Upper lobe of left lung (tissue), 6 donors: Measurements from ENCODE around the gene MLLT3. TPM values are rescaled to one million over a fixed set of nuclear protein-coding genes. Genes with fewer than 3 reads are reported as not detected.

ENCODE experiments used
- ATAC-seq, 2 donors: fragments of 200-7000 bp; cut with Tn5 transposase; one replicate each; pipeline ENCODE4 v1.9.1; 2022; ENCODE audit warnings: mild to moderate bottlenecking in 2 of 2, moderate library complexity in 2 of 2; ENCODE audit not compliant: low FRiP score in 2 of 2
- DNase-seq, 2 donors: peaks; one replicate each; pipeline ENCODE4 v3.0.0-alpha.2; 2019 to 2020
- H3K27ac ChIP-seq, 4 donors: fragments of 200-600 bp; sonication (generic); one replicate each; pipeline ENCODE4 v1.5.1; 2016 to 2019
- H3K27me3 ChIP-seq, 4 donors: fragments of 200-600 bp; sonication (generic); one replicate each; pipeline ENCODE4 v1.5.1; 2017 to 2019
- H3K36me3 ChIP-seq, 4 donors: fragments of 200-600 bp; sonication (generic); one replicate each; pipeline ENCODE4 v1.5.1; 2016 to 2019
- H3K4me1 ChIP-seq, 4 donors: fragments of 200-600 bp; sonication (generic); one replicate each; pipeline ENCODE4 v1.5.1; 2018 to 2019
- H3K4me3 ChIP-seq, 4 donors: fragments of 200-600 bp; sonication (generic); one replicate each; pipeline ENCODE4 v1.5.1; 2017 to 2019; ENCODE audit warnings: mild to moderate bottlenecking in 2 of 4, moderate library complexity in 1 of 4
- H3K9me3 ChIP-seq, 4 donors: fragments of 200-600 bp; sonication (generic); one replicate each; pipeline ENCODE4 v1.5.1; 2018 to 2019
- EP300 ChIP-seq, 4 donors: sonication (generic); formaldehyde crosslinking; IDR thresholded peaks; one replicate each; pipeline ENCODE4 v1.5.1; 2017; ENCODE audit warnings: antibody characterized with exemption in 4 of 4, control low read depth in 2 of 4
- POLR2A ChIP-seq, 4 donors: fragments of 450-650 bp; IDR thresholded peaks; one replicate each; pipeline ENCODE4 v1.5.1; 2016 to 2017; ENCODE audit warnings: antibody characterized with exemption in 4 of 4, mild to moderate bottlenecking in 2 of 4
- POLR2AphosphoS5 ChIP-seq, 2 donors: sonication (generic); formaldehyde crosslinking; IDR thresholded peaks; one replicate each; pipeline ENCODE4 v1.5.1; 2017; ENCODE audit warnings: antibody characterized with exemption in 2 of 2
- WGBS, 2 donors: methylation state at CpG; one replicate each; pipeline ENCODE4 v1.1.5; 2017 to 2018; 5-methylcytosine and 5-hydroxymethylcytosine counted together
- total RNA-seq, 6 donors: library from RNA; depleted of rRNA in 4 of 6; stranded (reverse); fragments of >200 nt in 4 of 6; gene quantifications; one replicate each; pipeline versions ENCODE4 v1.1.0 to v1.2.1, GENCODE V29; 2016 to 2021
- TF ChIP-seq, protein P1 (sequence below), 6 experiments: fragments of 450-650 bp in 4 of 6; fragments of 200-600 bp in 2 of 6; sonication (generic) in 2 of 6; IDR thresholded peaks; one replicate each; pipeline ENCODE4 v1.5.1; 2016 to 2019; ENCODE audit warnings: antibody characterized with exemption in 6 of 6
- donor health status: DM: no; HTN: no; CAD: no; lungs with moderate emphysema.
- donor health status: DM: no; HTN: yes; CAD: no; lungs with severe emphysema.

Gene MLLT3
- total RNA-seq, 6 donors from 2014 or later = 13.8 to 30.4 (median 20.9) TPM

DNA sequence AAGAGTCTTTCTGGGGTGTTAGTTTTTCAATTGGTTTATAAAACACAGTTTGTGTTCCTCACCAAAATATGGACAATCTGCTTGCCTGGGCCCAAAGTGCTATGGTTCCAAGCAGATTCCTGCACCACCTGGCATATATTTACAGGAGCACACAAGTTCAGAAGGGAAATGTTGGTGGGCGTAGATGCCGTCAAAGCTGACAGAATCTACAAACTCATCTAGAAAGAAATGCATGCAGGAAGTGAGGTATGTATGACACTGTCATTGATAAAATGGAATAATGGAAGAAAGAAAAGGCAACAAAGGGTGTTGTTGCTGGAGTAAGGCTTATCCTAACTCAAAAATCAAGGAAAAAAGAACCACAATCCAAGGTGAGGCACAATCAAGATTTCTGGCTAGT, 225.8 kb downstream of the MLLT3 start:
- H3K9me3 ChIP-seq = no peaks in the 10 kb centered on the region

DNA sequence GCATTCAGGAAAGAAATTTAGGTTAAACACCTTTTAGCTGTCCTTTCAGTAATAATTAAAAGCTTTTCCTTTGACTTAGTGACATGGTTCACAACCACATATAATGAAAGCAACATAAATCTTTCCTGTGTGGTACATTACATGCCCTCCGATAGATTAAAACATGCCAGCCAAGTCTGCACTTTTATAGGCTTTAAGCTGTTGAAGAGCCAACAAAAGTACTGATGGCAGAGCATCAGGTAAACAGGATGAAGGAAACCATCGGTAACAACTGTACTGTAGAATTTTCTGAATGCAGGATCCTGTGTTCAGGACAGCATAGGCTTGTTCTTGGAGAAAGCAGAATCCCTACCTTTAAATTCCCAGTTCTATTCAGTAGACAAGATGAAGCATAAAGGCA, 226.6 kb downstream of the MLLT3 start:
- ATAC-seq (no peak), DNase-seq (no peak)
- no peak overlapping the region for H3K4me3 ChIP-seq
- TF ChIP-seq POLR2AphosphoS5 (IDR thresholded peaks at IDR 0.05) (no peak), POLR2A (IDR thresholded peaks at IDR 0.05) (no peak), EP300 (IDR thresholded peaks at IDR 0.05) (no peak)
- TF ChIP-seq, protein P1, sequence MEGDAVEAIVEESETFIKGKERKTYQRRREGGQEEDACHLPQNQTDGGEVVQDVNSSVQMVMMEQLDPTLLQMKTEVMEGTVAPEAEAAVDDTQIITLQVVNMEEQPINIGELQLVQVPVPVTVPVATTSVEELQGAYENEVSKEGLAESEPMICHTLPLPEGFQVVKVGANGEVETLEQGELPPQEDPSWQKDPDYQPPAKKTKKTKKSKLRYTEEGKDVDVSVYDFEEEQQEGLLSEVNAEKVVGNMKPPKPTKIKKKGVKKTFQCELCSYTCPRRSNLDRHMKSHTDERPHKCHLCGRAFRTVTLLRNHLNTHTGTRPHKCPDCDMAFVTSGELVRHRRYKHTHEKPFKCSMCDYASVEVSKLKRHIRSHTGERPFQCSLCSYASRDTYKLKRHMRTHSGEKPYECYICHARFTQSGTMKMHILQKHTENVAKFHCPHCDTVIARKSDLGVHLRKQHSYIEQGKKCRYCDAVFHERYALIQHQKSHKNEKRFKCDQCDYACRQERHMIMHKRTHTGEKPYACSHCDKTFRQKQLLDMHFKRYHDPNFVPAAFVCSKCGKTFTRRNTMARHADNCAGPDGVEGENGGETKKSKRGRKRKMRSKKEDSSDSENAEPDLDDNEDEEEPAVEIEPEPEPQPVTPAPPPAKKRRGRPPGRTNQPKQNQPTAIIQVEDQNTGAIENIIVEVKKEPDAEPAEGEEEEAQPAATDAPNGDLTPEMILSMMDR (IDR thresholded peaks at IDR 0.05) = no peak
- no peaks in the 10 kb centered on the region for H3K4me1 ChIP-seq
- no peaks in the 10 kb centered on the region for H3K9me3 ChIP-seq
- no peaks in the 10 kb centered on the region for H3K27me3 ChIP-seq
- WGBS, 2 donors = 61 to 63% methylated on average over 2 of the region's 2 CpGs
- H3K27ac ChIP-seq = no peak overlapping the region
- no peaks in the 10 kb centered on the region for H3K36me3 ChIP-seq

More for the DNA sequence above, 225.8 kb downstream of the MLLT3 start:
- H3K4me3 ChIP-seq = no peak overlapping the region
- H3K4me1 ChIP-seq = no peaks in the 10 kb centered on the region
- no peaks in the 10 kb centered on the region for H3K36me3 ChIP-seq
- 90 to 91% methylated on average over 2 of the region's 2 CpGs for WGBS, 2 donors
- H3K27ac ChIP-seq = no peak overlapping the region
- no peak for DNase-seq
- no peak for TF ChIP-seq EP300 (IDR thresholded peaks at IDR 0.05)
- no peak for ATAC-seq
- no peaks in the 10 kb centered on the region for H3K27me3 ChIP-seq

DNA sequence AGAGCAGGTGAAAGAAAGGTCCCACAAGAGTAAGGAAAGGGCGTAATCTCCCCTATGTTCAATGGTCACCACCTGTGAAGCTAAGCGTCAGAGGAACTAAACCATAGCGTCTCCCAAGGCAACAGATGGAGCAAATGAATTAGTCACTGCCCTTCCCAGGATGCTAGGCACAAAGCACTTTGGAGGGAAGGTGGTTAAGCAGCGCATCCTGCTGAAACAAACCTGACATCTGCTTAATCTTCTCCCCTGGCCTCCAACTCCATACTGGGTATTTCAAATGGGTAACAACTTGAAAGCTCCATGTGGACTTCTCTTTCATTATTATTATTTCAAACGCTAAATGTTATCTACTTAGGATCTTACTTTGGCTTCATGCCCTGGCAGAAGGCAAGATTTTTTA, 227.3 kb downstream of the MLLT3 start:
- Histone ChIP-seq H3K9me3 (no peaks in the 10 kb centered on the region), H3K36me3 (no peaks in the 10 kb centered on the region), H3K4me3 (no peak overlapping the region), H3K27me3 (no peaks in the 10 kb centered on the region), H3K4me1 (no peaks in the 10 kb centered on the region), H3K27ac (no peak overlapping the region)
- no peak for TF ChIP-seq POLR2A (IDR thresholded peaks at IDR 0.05)
- TF ChIP-seq, protein P1 (IDR thresholded peaks at IDR 0.05) = no peak
- no peak for TF ChIP-seq EP300 (IDR thresholded peaks at IDR 0.05)
- TF ChIP-seq POLR2AphosphoS5 (IDR thresholded peaks at IDR 0.05) = no peak
- DNase-seq = no peak
- no peak for ATAC-seq
- 68 to 84% methylated on average over 5 of the region's 5 CpGs for WGBS, 2 donors

DNA sequence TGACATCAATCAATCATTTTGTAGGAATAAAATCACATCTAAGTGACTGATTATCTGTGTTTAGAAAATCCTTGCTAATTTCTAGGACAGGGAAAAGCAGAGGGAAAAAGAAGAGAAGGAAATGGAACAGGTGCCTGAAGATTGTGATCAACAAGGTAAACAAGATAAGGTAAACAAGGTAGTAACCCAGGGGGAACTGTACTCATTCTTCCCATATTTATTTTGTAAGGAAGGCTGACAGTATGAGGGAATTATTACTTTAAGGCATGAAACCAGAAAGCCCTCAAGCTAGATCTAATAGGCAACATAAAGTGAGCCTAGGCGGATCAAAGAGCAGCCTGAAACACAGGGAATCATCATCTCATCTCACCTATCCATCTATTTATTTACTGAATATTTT, 231.1 kb downstream of the MLLT3 start:
- Histone ChIP-seq H3K9me3 (no peaks in the 10 kb centered on the region), H3K4me3 (no peak overlapping the region), H3K27me3 (no peaks in the 10 kb centered on the region), H3K27ac (no peak overlapping the region), H3K4me1 (no peaks in the 10 kb centered on the region), H3K36me3 (no peaks in the 10 kb centered on the region)
- WGBS, 2 donors = 91 to 96% methylated on average over 1 of the region's 1 CpG
- ATAC-seq (no peak), DNase-seq (no peak)
- TF ChIP-seq EP300 (IDR thresholded peaks at IDR 0.05) (no peak), POLR2A (IDR thresholded peaks at IDR 0.05) (no peak), POLR2AphosphoS5 (IDR thresholded peaks at IDR 0.05) (no peak)
- TF ChIP-seq, protein P1 (IDR thresholded peaks at IDR 0.05) = no peak

DNA sequence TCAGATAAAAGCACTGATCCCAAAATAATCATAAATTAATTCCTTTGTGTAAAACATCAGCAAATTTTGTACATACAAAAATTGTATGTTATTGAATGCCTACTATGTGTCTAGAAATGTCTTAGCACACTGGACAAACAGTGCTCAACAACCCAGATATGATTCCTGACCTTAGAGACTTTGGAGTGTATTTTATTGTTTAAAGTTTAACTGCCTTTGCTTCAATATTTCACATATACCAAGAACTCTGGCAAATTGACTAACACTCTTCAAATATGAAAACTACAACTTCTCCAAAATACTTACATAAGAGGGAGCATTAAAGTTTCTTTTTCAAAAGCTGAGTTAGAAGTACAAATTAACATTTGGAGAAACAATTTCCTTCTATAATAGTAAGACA, 231.9 kb downstream of the MLLT3 start:
- no peak overlapping the region for H3K27ac ChIP-seq
- ATAC-seq = no peak
- H3K9me3 ChIP-seq = no peaks in the 10 kb centered on the region
- no peaks in the 10 kb centered on the region for H3K4me1 ChIP-seq
- H3K27me3 ChIP-seq = no peaks in the 10 kb centered on the region
- H3K4me3 ChIP-seq = no peak overlapping the region
- no peak for TF ChIP-seq EP300 (IDR thresholded peaks at IDR 0.05)
- TF ChIP-seq, protein P1 (IDR thresholded peaks at IDR 0.05) = no peak
- TF ChIP-seq POLR2AphosphoS5 (IDR thresholded peaks at IDR 0.05) = no peak
- no peak for TF ChIP-seq POLR2A (IDR thresholded peaks at IDR 0.05)
- no peak for DNase-seq
- H3K36me3 ChIP-seq = no peaks in the 10 kb centered on the region
